Measurements from ENCODE around the gene HOXD1.

- TF ChIP-seq POLR2A (IDR thresholded peaks at IDR 0.05) (no peak), CTCF (IDR thresholded peaks at IDR 0.05 in 4 of 5, conservative IDR thresholded peaks at IDR 0.05 in 1 of 5) (no peak)
These were observed 28.7 kb upstream of the HOXD1 start for GRCh38 chr2:176159663-176160250.

All from gastrocnemius medialis (tissue), 4 donors.